NCI-H1930 (cell line): ENCODE data around the gene ATP2B3.

Experiments used
- DNase-seq, 2 experiments: peaks; one replicate each; lab custom pipeline; 2025; lab: John Stamatoyannopoulos, UW

ATP2B3 gene

DNA sequence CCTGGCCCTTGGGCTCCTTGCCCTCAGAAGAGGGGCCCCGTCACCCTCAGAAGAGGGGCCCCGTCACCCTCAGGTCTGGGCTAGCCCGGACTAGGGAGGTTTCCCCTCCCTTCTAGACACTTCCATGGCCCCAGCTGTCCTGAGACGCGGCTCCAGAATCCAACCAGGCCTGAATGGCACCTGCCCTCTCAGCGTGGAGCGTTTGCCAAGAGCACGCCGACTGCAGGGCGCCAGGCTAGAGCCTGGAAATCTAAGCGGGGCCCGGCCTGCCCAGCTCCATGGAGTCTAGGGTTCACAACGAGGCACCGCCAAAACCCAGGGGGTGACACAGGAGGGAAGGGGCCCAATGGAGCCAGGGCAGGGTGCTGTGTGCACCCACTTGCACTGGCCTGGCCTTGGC lies 7.8 kb upstream of the ATP2B3 start:
- DNase-seq, result no peak

DNA sequence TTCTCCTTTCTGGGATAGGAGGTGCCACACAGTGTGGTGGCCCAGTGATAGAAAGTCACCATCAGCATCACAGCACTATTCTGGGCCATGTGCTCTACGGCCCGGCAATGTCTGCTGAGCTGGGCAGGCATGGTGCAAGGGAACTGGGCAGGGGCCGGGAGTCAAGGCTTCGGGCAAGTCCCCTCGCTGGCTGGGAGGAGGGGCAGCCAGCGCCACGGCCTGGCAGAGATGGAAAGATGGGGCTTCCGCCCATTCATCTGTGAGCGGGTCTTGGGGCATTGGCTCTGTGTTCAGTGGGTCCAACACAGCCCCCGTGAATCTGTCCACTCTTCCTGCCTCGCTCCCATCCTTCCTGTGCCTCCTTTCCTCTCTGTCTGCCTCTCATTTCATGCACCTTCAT lies 7.1 kb upstream of the ATP2B3 start:
- DNase-seq, result no peak

DNA sequence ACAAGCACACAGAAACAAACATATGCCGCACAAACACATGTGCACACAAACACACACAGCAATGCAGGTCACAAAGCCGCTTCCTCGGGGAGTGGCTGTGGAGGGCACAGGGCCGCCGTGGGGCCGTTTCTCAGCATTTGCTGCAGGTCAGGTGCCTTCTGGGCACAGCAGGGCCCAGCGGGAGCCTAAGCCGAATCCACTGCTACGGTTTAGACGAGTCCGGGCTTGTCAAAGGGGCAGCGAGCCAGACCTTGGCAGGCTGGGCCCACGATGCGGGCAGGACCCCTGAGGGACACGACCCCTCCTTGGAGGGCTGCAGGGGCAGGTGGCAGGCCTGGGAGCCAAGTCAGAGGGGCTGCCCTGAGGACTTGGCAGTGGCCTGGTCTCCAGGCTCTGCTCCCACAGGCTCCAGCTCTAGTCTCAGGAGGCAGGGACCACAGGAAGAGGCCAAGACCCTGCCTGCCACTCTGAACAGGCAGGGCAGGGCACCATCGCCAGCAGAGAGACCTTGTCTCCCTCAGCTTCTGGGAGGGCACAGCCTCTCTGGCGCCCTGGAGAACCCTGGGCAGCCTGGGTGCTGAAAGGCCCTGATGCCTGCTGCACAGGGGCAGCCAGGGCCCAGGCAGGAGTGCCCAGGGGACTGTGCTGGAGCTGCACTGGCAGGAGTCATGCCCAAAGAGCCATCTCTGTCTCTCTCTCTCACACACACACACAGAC lies 5.5 kb upstream of the ATP2B3 start:
- no peak for DNase-seq

DNA sequence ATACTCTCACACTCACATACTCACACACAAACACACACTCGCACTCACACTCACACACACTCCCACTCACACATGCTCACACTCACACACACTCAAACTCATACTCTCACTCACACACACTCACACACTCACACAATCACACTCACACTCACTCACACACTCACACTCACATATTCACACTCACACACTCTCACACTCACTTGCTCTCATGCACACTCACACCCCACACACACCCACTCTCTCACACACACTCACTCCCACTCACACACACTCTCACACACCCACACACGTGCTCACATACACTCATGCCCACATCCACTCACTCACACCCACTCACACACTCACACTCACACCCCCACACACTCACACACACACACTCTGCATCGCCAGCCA lies 4.9 kb upstream of the ATP2B3 start:
- no peak for DNase-seq

DNA sequence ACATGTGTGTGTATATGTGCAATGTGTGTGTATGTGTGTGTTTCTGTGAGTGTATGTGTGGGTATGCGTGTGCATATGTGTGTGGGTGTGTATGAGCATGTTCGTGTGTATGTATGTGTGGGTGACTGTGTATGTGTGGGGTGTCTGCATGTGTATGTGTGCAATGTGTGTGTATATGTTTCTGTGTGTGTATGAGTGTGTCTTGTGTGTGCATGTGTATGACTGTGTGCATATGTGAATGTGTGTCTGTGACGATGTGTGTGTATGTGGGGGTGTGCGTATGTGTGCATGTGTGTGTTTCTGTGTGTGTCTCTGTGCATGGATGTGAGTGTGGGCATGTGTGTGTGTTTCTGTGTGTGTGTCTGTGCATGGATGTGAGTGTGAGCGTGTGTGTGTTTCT lies 4.2 kb upstream of the ATP2B3 start:
- DNase-seq, result no peak

DNA sequence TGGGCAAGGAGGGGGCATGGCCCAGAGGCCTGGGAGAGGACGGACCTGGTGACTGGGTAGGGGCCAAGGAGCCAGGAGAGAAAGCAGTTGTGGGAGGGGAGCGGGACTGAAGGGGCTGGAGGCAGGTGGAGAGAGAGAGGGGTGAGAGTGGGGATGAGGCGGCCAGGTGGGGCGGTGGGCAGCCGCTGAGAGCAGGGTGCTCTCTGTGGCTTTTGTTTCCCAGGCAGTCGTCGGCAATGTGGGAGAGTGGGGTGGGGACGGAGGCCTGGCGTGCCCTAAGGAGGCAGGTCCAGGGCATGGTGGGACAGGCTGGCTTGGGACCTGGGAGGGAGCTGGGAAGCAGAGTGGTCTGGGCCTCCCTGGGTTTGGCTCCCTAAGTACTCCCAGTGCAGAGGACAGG lies 3.2 kb upstream of the ATP2B3 start:
- no peak for DNase-seq

DNA sequence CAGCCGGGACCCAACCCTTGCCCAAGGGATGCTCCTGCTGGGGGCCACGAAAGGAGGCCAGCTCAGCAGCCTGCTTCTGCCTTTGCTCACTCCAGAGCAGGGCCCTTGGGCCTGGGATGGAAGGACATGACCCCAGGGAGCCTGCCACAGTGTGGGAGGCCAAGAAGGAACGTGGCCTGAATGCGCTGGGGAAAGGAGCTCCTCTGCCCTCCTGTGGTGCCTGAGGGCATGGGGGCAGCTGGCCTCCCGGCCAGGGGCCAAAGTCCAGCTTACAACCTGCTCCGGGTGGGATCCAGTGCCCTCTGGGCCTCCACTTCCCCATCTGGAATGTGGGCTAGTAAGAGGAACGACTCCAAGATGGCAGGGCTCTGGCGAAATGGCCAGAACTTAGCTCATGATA lies 2.0 kb upstream of the ATP2B3 start:
- no peak for DNase-seq

DNA sequence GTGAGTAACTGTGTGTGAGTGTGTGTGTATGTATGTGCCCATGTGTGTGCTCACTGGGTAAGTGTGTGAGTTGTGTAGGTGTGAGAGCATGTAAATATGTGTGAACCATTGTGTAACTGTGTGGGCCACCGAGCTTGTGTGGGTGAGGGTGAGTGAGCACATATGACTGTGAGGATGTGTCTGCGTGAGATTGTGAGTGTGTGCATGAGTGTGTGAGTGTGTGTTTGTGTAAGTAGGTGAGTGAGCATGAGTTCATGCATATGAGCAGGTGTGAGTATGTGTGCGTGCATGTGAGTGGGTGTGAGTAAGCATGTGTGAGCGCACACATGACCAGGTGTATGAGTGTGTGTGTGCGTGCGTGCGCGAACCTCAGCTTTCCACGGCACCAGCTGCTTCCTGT lies 1.4 kb upstream of the ATP2B3 start:
- no peak for DNase-seq

DNA sequence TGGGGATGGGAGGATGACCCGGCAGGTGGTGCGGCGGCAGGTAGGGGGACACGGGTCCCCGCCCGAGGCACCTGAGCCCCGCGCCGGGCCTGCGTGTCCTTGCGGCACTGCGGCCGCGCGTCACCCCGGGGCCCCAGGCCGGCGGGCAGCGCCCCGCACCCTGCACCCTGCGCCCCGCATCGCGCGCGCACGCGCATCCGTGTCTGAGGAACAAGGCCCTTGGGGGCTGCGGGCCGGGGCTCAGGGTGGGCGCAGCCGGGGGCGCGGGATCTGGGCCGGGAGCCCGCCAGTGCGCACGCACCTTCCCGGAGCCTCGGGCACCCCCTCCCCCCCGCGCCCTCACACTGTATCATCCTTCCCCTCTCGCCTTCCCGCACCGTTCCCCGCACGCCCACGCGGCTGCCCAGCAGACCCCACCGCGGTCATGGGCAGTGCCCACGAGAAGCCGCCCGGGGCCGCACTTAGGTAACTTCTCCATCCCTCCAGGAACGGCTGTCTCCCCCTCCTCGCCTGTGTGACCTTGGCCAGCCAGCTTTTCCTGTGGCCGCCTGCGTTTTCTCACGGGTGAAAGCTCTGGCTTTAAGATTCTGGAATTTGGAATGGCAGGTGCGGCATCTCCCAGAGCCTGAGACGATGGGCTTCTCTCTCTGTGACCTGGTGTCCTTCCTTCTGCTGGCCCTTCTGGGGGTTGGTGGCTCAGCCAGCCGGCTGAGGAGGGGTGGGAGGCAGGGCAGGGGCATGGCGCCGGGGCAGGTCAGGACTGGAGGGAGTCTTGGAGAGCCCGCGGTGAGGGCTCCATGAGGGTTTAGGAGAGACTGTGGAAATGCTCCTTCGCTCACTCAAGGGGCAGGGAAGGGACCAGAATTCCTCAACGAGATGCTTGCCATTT lies 748 bp downstream of the ATP2B3 start:
- no peak for DNase-seq

DNA sequence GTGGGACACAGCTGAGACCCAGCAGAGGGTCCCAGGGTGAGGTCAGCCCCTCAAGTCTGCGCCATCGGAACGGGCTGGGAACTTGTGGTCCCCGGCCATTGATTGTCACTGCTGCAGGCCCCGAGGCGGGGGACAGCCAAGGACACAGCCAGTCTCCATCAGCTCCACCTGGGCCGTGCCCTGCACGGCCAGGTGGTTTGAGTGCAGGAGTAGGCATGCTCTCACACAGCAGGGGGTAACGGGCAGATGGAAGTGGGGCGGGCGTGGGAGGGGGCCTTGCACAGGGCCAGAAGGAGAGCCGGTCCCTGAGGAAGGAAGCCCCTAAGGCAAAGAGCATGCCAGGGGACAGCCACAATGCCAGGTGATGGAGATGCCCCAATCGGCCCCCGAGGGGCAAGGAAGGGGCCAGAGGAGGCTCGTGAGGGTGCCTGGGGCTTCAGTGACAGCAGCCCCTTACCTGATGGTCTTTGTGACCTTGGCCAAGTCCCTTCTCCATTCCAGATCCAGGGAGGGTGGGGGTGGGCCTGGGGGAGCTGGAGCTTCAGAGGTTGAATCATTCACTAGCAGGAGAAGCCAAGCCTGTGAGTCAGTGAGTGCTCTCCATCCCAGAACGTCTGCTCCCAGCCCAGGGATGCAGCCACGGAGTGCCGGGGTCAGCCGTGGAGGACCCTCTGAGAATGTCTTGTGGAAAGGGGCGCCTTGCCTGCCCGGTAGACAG lies 2.3 kb downstream of the ATP2B3 start:
- no peak for DNase-seq

DNA sequence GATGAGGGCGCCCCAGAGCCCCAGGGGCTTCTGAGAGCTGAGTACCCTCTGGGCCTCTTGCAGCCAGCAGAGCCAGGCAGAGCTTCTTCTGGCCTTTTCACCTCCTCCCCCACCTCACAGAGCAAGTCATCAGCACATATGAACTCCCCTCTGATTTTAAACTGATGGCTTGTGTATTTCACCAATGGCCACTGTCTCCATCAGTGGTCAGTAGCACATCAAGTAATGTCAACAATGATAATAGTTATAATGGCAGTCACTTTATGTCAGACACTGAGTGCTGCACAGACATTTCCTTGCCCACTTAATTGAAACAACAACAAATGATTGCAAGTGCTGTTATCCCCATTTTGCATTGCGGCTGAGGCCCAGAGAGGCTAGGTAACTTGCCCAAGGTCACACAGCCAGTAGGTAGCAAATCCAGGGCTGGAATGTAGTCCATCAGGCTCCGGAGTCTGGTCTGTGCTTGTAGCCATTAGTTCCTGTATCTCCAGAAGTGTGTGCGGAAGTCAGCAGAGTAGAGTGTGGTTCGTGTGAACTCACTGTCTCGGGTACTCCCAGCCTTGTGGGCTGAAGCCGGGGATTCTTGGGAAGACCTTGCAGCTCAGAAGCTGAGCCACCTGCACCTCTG lies 3.0 kb downstream of the ATP2B3 start:
- DNase-seq, result no peak

DNA sequence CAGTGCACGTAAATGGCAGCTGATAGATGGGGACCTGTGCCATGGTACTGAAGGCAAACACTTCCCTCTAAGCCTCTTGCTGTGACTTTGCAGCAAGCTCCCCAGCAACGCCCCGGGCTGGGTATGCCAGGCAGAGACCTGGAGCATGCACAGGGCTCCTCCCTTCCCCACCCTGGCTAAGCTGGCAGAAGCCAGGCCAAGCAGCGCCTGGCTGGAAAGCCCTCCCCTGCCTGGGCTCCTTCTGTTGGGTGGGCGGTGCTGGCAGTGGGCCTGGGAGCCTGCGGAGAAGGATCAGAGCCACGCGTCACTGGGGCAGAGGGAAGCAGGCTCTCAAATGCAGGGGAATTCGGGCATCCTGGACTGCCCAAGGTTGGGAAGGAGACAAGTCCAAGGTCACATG lies 3.6 kb downstream of the ATP2B3 start:
- no peak for DNase-seq

DNA sequence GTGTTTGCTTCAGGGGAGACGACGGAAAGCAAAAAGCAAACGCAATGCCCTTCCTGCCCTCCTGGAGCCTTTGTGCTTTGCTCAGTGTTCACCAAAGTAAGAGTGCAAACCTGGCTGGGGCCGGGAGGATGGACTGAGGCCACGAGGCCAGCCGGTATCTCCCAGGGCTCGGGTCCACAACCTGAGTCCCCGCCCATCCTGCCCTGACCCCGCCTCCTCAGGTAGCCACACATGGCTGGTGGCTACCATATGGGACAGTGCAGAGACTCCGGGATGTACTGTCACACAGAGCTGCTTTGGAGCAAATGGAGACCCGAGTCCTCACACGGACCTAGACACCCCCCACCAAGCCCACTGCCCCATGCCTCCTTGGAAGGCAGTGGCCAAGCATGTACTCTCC lies 4.8 kb downstream of the ATP2B3 start:
- no peak for DNase-seq

DNA sequence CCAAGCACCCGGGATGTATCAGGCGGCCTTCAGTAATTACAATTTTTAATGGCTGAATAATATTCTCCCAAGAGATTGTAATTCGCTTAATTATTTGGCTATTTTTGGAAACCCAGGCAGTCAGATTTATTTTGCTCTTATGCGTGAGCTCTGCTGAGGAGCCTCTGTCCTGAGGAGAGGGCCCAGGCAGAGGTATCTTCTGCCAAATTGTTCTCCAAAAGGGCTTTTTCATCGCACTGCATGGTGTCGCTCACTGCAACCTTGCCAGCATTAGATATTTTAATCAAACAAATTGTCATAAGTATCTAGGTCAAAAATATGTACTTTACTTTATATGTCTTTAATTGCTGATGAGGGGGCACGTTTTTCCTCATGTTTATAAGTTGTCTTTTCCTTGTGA lies 5.8 kb downstream of the ATP2B3 start:
- DNase-seq, result no peak

DNA sequence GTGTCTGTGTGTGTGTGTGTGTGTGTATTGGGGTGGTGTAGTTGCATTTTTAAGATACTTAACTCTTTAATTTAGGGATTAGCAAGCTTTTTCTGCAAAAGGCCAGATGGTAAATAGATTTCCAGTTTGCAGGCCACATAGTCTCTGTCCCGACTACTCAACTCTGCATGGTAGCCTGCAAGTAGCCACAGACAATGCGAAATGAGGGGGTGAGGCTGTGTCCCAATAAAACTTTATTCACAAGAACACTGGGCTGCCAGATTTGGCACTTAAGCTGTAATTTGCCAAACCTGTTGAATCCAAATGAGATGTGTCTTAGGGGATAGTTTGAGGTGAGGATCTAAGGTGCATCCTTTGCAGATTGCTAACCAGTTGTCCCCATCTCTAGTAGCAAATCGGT lies 6.8 kb downstream of the ATP2B3 start:
- no peak for DNase-seq

DNA sequence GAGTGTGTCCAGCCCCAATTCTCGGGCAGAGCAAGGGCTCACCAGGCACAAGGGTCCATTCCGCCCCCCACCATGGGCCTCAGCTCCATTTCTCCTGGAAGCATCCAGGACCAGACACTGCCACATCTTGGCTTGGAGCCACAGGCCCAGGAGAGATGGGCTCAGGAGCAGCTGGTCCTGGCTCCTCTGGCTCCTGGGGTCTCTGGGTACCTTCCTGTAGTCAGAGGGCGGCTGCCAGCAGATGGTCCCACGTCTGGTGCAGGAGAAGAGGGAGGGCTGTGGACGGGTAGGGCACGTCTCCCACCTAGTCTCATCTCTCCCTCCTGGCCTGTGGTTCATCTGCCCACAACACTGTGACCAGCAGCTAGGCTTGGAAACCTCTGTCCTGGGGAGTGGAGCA lies 8.0 kb downstream of the ATP2B3 start:
- DNase-seq, result no peak

DNA sequence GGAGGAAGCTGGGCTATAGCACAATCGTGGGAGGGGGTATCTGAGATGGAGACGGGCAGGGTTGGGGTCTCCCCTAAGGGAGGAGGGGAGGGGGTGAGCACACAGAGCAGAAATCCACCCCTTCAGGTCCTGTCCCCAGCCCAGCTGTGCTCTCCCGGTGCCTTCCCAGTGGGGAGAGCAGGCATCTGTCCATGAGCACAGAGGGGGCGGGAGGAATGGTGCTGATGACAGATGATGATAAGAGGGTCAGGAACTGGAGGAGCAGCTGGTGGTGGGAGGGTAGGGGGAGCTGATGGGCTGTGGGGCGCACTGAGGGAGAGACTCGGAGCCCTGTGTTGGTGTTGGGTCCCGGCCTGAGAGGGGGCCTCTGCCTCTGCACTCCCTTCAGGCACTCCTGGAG lies 8.6 kb downstream of the ATP2B3 start:
- no peak for DNase-seq

DNA sequence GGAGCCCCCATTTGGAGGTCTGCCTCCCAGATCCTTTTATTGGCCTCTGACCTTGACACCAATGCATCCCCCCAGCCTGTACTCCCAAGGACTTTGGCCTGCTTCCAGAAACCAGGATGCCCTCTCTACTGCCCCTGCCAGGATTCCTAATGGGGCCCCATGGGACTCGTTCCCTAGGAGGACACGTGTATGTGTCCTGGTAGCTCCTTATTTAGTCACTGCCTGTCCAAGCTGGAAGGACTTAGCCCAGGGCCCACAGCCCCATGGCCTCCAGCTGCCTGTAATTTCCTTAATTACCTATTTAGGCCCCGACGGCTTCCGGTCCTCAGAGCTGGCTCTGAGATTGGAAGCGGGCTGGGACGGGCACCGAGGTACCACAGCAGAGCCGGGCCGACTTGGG lies 9.4 kb downstream of the ATP2B3 start:
- DNase-seq, result no peak

DNA sequence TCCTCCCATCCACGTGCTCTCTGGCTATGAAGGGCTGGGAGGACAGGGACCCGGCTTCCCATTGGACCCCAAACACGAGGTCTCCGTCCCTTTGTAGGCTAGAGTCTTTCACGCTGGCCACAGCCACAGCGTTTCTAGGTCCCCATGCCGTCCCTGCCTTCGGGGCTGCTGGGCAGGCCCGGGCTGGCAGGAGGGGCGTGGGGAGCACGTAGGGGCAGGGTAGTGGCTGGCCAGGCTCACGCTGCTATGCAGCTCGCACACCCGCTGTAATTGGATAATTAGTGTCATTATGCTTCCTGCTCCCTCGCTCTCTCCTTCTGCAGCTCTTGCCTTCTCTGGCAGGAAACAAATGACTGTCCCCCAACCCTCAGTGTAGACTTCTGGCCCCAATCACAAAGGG lies 9.8 kb downstream of the ATP2B3 start:
- no peak for DNase-seq

DNA sequence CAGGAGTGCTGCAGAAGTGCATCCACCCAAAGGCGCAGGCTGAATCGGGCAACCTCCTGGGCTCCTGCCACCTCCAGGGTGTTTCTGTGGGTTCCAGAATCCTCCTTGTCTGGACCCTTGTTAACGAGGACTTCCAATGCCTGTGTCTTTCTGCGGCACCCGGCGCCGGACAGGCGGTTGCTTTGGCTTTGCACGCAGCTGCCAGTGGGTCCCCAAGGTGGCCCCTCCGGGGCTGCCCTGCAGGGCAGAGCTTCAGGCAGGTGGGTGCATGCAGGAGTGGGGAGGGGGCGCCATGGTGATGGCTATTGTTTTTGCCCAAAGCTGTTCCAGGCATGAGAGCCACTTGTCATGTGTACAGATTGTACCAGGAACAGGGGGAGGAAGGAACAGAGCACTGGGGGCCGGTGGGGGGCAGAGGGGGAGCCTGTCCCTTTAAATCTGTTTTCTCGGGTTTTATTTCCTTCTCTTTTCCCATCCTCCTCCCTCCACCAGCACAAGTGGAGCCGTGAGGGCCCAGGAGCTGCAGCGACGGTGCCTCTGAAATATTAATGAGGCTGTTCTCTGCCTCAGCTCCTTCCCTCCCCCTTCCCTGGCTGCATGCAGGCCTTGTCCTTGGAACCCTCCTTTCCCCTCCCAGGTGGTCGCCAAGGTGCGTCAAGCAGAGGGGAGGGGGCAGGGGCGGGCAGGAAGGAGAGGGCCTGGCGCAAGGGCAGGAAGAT lies 13.1 kb downstream of the ATP2B3 start:
- no peak for DNase-seq

DNA sequence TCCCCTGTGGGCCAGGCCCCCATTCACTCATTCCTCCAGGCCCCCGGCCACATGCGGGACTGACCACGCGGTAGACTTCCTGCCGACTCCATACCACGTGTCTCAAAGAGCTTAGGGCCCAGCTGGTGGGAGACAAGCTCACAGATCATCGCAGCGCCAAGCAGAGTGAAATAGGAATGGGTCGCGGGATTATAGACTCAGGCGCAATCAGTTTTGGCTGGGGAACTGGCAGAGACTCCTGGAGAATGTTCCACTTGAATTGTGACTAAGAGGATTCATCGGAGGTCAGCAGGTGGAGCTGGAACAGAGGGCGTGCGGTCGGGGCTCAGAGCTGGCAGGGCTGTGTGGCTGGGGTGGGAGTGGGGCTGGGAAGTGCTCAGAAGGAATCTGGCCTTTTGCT lies 15.6 kb downstream of the ATP2B3 start:
- DNase-seq, result no peak

DNA sequence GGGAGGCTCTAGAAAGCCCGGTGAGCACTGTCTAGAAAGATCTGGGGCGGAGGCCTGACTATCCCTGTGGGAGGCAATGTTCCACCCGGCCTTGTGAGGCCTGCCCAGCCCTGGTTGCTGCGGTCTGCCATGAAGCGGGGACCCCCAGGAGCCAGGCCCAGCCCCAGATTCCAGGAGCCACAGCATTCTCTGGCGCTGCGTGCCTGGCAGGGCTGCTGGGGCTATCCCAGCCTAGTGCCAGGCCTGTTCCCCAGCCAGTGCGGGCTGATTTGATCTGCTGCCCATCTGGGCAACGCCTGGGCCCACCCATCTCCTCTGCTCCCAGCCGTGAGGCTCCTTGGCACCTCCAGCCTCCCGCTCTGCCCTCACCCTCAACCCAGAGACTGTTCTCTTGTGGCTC lies 19.6 kb downstream of the ATP2B3 start:
- no peak for DNase-seq
